GM12801 (cell line): ENCODE data around the gene RNF111.

Experiments
- CTCF ChIP-seq: IDR thresholded peaks from one replicate; pipeline ENCODE4 v1.5.1; 2011; ENCODE audit warnings: control low read depth; ENCODE audit not compliant: insufficient read length; ENCODE audit errors: extremely low read depth

RNF111 gene

GRCh38 chr15:59104602-59104911 is 117.1 kb downstream of the RNF111 start:
- TF ChIP-seq CTCF = no peak

GRCh38 chr15:59104912-59105732 is 117.7 kb downstream of the RNF111 start, which contains the start of gene CCNB2:
Gene CCNB2 (plus strand): TSS chr15:59105146. CDS start chr15:59105269, 123 bp downstream.
- no peak for TF ChIP-seq CTCF

GRCh38 chr15:59105854-59106253 is 118.4 kb downstream of the RNF111 start:
- no peak for TF ChIP-seq CTCF

GRCh38 chr15:59111251-59111650 is 123.8 kb downstream of the RNF111 start:
- no peak for TF ChIP-seq CTCF

GRCh38 chr15:59115047-59115446 is 127.6 kb downstream of the RNF111 start:
- no peak for TF ChIP-seq CTCF

GRCh38 chr15:59116141-59116540 is 128.7 kb downstream of the RNF111 start:
- no peak for TF ChIP-seq CTCF

- no peak for TF ChIP-seq CTCF
Measured at GRCh38 chr15:59116771-59117170, 129.3 kb downstream of the RNF111 start.
